Keratinocyte (primary cell): ENCODE measurements around the gene IFT88. TPM values are rescaled to one million over a fixed set of nuclear protein-coding genes. Genes with fewer than 3 reads are reported as not detected.

Source experiments
- DNase-seq: peaks from one replicate; pipeline ENCODE4 v3.0.0-alpha.2; 2011; ENCODE audit warnings: low read depth, missing footprints, low spot score
- FAIRE-seq: peaks from 2 replicates; lab custom pipeline; 2011; peaks lifted over from hg19 to GRCh38; lab: Jason Lieb, UNC
- H2AFZ ChIP-seq: 2 replicates; pipeline ENCODE4 v1.6.0; 2012; ENCODE audit warnings: low read length, control low read depth, inconsistent platforms; ENCODE audit not compliant: control insufficient read depth
- H3K27ac ChIP-seq: 2 replicates; pipeline ENCODE4 v1.5.1; 2011; ENCODE audit warnings: low read length; ENCODE audit not compliant: control insufficient read depth, insufficient read depth
- H3K27me3 ChIP-seq: 3 replicates; pipeline ENCODE4 v1.6.0; 2011; ENCODE audit warnings: low read length; ENCODE audit not compliant: control insufficient read depth, insufficient read depth; ENCODE audit errors: extremely low read depth
- H3K36me3 ChIP-seq, 2 experiments: 2 replicates in 1 of 2; 3 replicates in 1 of 2; pipeline ENCODE4 v1.5.1; 2011; ENCODE audit warnings: low read length in 2 of 2, mild to moderate bottlenecking in 1 of 2; ENCODE audit not compliant: control insufficient read depth in 2 of 2, insufficient read depth in 2 of 2; ENCODE audit errors: extremely low read depth in 1 of 2
- H3K4me1 ChIP-seq: 3 replicates; pipeline ENCODE4 v1.5.1; 2011; ENCODE audit warnings: low read length; ENCODE audit not compliant: control insufficient read depth, insufficient read depth; ENCODE audit errors: extremely low read depth
- H3K4me2 ChIP-seq: 3 replicates; pipeline ENCODE4 v1.6.0; 2011; ENCODE audit warnings: low read depth, low read length; ENCODE audit not compliant: control insufficient read depth, insufficient read depth; ENCODE audit errors: extremely low read depth
- H3K4me3 ChIP-seq, 3 experiments: fragments of 200-600 bp in 1 of 3; sonication (generic) in 1 of 3; 2 replicates in 2 of 3; 3 replicates in 1 of 3; pipeline ENCODE4 v1.5.1; 2011 to 2016; ENCODE audit warnings: low read length in 3 of 3, mild to moderate bottlenecking in 3 of 3, control low read depth in 2 of 3, inconsistent platforms in 1 of 3, low read depth in 1 of 3, mixed read lengths in 1 of 3, mixed run types in 1 of 3, moderate library complexity in 1 of 3; ENCODE audit not compliant: control insufficient read depth in 2 of 3, insufficient read depth in 2 of 3; ENCODE audit errors: extremely low read depth in 1 of 3
- H3K79me2 ChIP-seq: 2 replicates; pipeline ENCODE4 v1.6.0; 2012; ENCODE audit warnings: low read length; ENCODE audit not compliant: control insufficient read depth, insufficient read depth
- H3K9ac ChIP-seq: 3 replicates; pipeline ENCODE4 v1.6.0; 2011; ENCODE audit warnings: low read length; ENCODE audit not compliant: control insufficient read depth, insufficient read depth; ENCODE audit errors: extremely low read depth
- H3K9me1 ChIP-seq: 3 replicates; pipeline ENCODE4 v1.6.0; 2011; ENCODE audit warnings: low read length; ENCODE audit not compliant: control insufficient read depth, insufficient read depth; ENCODE audit errors: extremely low read depth
- H3K9me3 ChIP-seq: 2 replicates; pipeline ENCODE4 v1.5.1; 2012; ENCODE audit warnings: low read depth, low read length; ENCODE audit not compliant: control insufficient read depth
- H4K20me1 ChIP-seq: 3 replicates; pipeline ENCODE4 v1.6.0; 2011; ENCODE audit warnings: low read length; ENCODE audit not compliant: control insufficient read depth, insufficient read depth; ENCODE audit errors: extremely low read depth
- EZH2 ChIP-seq: IDR thresholded peaks from one replicate; pipeline ENCODE4 v1.6.1; 2012; ENCODE audit warnings: inconsistent platforms, mild to moderate bottlenecking, low read length, moderate library complexity
- dilution Hi-C: fragments of 300-500 bp; cut with MboI; formaldehyde crosslinking; loops from one replicate; pipeline ENCODE4 v1.7.0; 2020; ENCODE audit warnings: low sequenced_read_pairs; ENCODE audit not compliant: extremely low pct_ligation_motif_present
- polyA plus RNA-seq, 5 experiments: library from polyadenylated mRNA; depleted of rRNA in 3 of 5; stranded (reverse) in 3 of 5; stranded (forward) in 1 of 5; unstranded in 1 of 5; fragments of >200 nt; gene quantifications; 1 replicate in 1 of 5; 2 replicates in 3 of 5; 3 replicates in 1 of 5; pipeline versions ENCODE4 v1.2.1 to v1.2.3, GENCODE V29; 2011 to 2012; ENCODE audit warnings: missing spikeins in 2 of 5, low read depth in 1 of 5, low replicate concordance in 1 of 5
- TF ChIP-seq, protein P1 (sequence below), 3 experiments: IDR thresholded peaks in 1 of 3; conservative IDR thresholded peaks in 1 of 3; optimal IDR thresholded peaks in 1 of 3; 2 replicates in 2 of 3; 3 replicates in 1 of 3; pipeline versions ENCODE3 to v1.5.1; 2011; ENCODE audit warnings: low read length in 3 of 3, mild to moderate bottlenecking in 3 of 3, moderate library complexity in 2 of 3, control low read depth in 1 of 3, inconsistent platforms in 1 of 3; ENCODE audit not compliant: insufficient read depth in 2 of 3; ENCODE audit errors: extremely low read depth in 1 of 3

Gene IFT88
- polyA plus RNA-seq, 1 donor (not counting 4 experiments of a cell fraction or from before 2014, with no cell fraction given) = 9.5 TPM

DNA sequence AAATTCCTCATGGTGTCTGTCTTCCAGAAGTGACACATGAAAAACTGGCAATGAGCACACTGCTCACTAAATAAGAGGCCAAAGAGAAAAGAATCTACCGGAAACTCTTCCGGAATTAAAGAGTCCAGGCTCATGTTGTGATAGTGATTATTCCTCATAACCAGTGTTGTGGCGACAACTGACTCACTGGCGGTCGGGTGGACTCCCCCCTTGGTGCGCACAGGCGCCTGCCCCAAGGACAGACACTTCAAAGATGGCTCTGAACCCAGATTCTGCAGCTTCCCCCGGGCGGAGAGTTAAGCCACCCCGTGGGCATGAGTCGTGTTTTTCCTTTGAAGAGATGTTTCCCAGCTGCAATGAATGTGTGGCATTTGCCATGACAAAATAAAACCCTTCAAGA lies 146.8 kb downstream of the IFT88 start:
- peaks cover 15% of the 10 kb centered on the region for H3K27me3 ChIP-seq
- H3K4me3 ChIP-seq = no peak overlapping the region
- no peaks in the 10 kb centered on the region for H3K79me2 ChIP-seq
- DNase-seq (no peak), FAIRE-seq (no peak)
- dilution Hi-C loops = no loop called here
- no peaks in the 10 kb centered on the region for H3K9me3 ChIP-seq
- no peaks in the 10 kb centered on the region for H3K9me1 ChIP-seq
- H3K27ac ChIP-seq = no peak overlapping the region
- H2AFZ ChIP-seq = no peak overlapping the region
- no peaks in the 10 kb centered on the region for H3K4me1 ChIP-seq
- no peak overlapping the region for H3K4me2 ChIP-seq
- TF ChIP-seq, protein P1, sequence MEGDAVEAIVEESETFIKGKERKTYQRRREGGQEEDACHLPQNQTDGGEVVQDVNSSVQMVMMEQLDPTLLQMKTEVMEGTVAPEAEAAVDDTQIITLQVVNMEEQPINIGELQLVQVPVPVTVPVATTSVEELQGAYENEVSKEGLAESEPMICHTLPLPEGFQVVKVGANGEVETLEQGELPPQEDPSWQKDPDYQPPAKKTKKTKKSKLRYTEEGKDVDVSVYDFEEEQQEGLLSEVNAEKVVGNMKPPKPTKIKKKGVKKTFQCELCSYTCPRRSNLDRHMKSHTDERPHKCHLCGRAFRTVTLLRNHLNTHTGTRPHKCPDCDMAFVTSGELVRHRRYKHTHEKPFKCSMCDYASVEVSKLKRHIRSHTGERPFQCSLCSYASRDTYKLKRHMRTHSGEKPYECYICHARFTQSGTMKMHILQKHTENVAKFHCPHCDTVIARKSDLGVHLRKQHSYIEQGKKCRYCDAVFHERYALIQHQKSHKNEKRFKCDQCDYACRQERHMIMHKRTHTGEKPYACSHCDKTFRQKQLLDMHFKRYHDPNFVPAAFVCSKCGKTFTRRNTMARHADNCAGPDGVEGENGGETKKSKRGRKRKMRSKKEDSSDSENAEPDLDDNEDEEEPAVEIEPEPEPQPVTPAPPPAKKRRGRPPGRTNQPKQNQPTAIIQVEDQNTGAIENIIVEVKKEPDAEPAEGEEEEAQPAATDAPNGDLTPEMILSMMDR (optimal IDR thresholded peaks at IDR 0.05 in 1 of 3, IDR thresholded peaks at IDR 0.05 in 1 of 3, conservative IDR thresholded peaks at IDR 0.05 in 1 of 3; ENCODE audit: extremely low read depth in 1 of 3, insufficient read depth in 2 of 3, low read length in 3 of 3) = no peak
- no peak for TF ChIP-seq EZH2
- H3K9ac ChIP-seq = no peak overlapping the region
- no peaks in the 10 kb centered on the region for H3K36me3 ChIP-seq
- H4K20me1 ChIP-seq = no peaks in the 10 kb centered on the region

DNA sequence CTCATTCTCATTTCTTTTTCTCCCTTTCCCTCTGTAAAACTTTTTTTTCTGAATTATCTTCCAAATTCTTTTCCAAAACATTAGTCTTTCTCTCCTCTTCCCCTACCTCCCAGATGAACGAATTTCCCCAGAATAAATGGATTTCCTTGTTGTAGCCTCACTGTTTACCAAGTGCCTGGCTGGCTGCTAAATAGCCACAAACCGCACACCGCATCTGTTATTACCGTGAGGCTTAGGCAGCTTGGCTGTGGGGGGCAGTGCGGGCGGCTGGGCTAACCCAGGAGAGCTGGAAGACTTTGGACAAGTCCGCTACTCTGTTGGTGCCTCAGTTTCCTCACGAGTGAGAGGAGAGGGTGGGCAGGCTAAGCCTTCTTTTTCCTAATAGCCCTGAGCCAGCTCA lies 147.2 kb downstream of the IFT88 start:
- Histone ChIP-seq H3K27me3 (peaks cover 15% of the 10 kb centered on the region), H4K20me1 (no peaks in the 10 kb centered on the region), H3K9me3 (no peaks in the 10 kb centered on the region), H3K4me1 (no peaks in the 10 kb centered on the region), H3K4me2 (no peak overlapping the region), H3K4me3 (no peak overlapping the region), H3K9ac (no peak overlapping the region), H2AFZ (no peak overlapping the region), H3K27ac (no peak overlapping the region), H3K79me2 (no peaks in the 10 kb centered on the region), H3K36me3 (no peaks in the 10 kb centered on the region), H3K9me1 (no peaks in the 10 kb centered on the region)
- FAIRE-seq = no peak
- TF ChIP-seq, protein P1 (optimal IDR thresholded peaks at IDR 0.05 in 1 of 3, IDR thresholded peaks at IDR 0.05 in 1 of 3, conservative IDR thresholded peaks at IDR 0.05 in 1 of 3; ENCODE audit: extremely low read depth in 1 of 3, insufficient read depth in 2 of 3, low read length in 3 of 3) = no peak
- no peak for TF ChIP-seq EZH2
- DNase-seq = no peak
- dilution Hi-C loops = no loop called here
